Stimulated activated CD4-positive, alpha-beta T cell treated with anti-CD3 and anti-CD28 coated beads, TNF-alpha, amount 100 ng/mL, for 48 hours (primary cell): ENCODE results near the gene RASAL2.
"Not testable (repeated sequence)": the region's sequence is repeated elsewhere in the genome, so short reads cannot be mapped to it uniquely, and the experiment has no call there.

Experiments used
- DNase-seq, 3 donors: peaks; one replicate each; pipeline ENCODE4 v3.0.0-alpha.2; 2020; ENCODE audit warnings: low read depth in 3 of 3

The RASAL2 gene

GRCh38 chr1:178390280-178390679 lies 296.4 kb downstream of the RASAL2 start:
- not testable (repeated sequence) for DNase-seq

DNA sequence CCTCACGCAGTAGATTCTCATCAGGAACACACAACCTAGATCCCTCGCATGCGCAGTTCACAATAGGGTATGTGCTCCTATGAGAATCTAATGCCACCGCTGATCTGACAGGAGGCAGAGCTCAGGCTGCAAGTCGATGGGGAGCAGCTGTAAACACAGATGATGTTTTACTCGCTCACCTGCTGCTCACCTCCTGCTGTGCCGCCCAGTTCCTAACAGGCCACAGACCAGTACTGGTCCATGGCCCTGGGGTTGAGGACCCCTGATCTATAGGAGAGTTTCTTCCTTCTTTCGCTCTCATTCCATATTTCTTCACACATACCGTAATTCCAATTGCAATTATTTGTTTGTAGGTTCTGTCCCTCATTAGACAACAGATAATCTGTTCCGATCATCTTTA lies 299.5 kb downstream of the RASAL2 start:
- no peak for DNase-seq

GRCh38 chr1:178396789-178397188 lies 302.9 kb downstream of the RASAL2 start:
- DNase-seq: no peak

DNA sequence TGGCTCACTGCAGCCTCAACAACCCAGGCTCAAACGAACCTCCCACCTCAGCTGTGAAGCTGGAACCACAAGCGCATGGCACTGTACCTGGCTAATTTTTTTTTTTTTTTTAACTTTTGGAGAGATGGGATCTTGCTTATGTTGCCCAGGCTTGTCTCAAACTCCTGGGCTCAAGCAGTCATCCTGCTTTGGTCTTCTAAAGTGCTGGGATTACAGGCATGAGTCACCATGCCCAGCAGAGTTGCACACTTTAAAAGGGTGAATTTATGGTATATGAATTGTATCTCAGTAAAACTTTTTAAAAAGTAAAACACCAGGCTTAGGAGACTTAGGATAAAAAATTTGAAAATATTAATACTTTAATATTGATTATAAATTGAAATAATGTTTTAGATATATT lies 303.8 kb downstream of the RASAL2 start:
- no peak for DNase-seq

DNA sequence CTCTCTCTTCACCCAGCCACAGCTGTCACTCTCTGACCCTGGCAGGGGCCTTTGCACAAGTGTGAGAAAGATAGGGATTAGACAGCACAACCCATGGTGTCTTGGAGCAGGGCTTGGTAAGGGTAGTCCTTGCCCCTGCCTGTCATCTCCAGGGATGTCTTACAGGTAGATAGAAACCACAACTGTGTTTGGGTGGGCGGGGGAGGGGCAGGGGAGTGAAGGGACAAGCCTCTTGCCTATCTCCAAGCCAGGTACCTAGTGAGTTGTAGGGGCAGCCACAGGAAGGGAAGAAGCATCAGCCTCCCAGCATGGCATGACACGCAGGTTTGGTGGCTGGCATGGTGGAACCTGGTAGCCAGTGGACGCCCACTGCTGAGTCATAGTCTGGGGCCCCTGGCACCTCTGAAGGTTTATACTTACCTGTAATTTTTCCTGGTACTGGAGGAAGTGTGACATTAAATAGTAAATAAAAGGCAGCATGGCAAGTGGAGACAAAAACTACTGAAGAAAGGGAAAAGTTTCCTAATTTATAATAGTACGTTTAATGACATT lies 305.3 kb downstream of the RASAL2 start:
- DNase-seq: no peak

GRCh38 chr1:178405137-178405536 lies 311.2 kb downstream of the RASAL2 start:
- no peak for DNase-seq

GRCh38 chr1:178407215-178407614 lies 313.3 kb downstream of the RASAL2 start:
- no peak for DNase-seq

- DNase-seq: no peak
These were observed 313.8 kb downstream of the RASAL2 start for GRCh38 chr1:178407655-178408054.

DNA sequence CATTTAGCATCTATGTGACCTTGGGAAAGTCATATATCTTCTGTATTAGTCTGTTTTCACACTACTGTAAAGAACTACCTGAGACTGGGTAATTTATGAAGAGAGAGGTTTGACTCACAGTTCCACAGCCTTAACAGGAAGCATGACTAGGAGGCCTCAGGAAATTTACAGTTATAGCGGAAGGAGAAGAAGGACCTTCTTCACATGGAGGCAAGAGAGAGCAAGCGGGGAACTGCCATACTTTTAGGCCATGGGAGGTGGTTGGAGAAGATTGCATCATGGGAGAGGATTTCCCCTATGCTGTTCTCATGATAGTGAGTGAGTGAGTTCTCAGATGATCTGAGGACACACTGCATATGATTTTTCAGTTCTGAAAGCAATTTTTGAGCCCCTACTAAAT lies 315.0 kb downstream of the RASAL2 start:
- DNase-seq: no peak

GRCh38 chr1:178409541-178409940 lies 315.6 kb downstream of the RASAL2 start:
- no peak for DNase-seq

DNA sequence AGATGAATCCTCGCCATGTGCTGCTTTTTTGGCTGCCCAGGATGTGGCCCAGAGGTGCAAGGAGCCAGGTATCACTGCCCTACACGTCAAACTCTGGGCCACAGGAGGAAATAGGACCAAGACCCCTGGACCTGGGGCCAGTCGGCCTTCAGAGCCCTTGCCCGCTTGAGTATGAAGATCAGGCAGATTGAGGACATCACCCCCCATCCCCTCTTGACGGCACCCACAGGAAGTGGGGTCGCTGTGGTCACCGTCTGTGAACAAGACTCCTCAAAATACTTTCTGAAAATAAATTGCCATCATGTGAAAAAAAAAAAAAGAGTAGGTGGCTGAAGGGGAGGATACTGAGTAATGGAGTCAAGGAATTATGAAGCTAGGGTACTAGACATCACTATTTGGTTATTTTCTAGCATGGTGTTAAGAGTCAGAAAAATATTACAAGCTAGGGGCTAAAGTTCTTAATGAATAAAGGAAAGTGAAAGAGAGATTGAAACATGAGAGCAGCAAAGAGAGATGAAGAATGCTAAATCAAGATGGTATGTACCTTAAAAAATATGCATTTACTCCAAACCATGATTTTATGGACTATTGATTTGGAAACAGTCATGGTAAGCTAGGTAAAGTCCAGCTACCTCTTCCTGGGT lies 318.0 kb downstream of the RASAL2 start:
- DNase-seq: no peak

DNA sequence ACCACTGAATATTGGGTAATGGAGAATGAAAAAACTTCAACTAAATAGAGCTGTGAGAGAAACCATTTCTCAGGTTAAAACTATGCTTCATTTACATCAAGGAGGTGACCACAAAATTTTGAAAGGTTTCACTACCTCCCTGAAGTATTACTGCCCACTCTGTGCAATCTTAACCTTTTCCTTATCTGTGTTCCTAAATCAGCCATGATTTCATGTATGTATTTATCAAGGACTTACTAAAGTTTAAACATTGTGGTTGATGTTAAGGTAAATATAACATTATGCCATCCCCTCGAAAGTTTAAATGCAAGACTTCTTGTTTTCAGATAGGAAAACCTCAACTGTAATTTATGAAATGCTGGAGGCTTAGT lies 318.5 kb downstream of the RASAL2 start:
- no peak for DNase-seq

DNA sequence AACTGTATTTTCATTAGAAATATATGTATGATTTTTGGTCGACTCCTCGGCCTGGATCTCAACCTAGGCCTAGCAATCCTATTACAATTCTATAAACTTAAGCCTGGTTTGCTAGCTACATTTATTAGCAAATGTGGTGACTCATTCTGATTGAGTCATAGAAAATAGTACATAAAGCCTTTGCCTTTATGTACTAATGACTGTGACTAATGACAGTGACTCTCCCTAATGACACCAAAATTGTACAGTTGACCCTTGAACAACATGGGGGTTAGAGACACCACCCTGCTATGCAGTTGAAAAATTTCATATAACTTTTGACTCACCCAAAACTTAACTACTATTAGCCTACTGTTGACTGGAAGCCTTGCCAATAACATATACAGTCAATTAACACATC lies 324.0 kb downstream of the RASAL2 start:
- DNase-seq: no peak

DNA sequence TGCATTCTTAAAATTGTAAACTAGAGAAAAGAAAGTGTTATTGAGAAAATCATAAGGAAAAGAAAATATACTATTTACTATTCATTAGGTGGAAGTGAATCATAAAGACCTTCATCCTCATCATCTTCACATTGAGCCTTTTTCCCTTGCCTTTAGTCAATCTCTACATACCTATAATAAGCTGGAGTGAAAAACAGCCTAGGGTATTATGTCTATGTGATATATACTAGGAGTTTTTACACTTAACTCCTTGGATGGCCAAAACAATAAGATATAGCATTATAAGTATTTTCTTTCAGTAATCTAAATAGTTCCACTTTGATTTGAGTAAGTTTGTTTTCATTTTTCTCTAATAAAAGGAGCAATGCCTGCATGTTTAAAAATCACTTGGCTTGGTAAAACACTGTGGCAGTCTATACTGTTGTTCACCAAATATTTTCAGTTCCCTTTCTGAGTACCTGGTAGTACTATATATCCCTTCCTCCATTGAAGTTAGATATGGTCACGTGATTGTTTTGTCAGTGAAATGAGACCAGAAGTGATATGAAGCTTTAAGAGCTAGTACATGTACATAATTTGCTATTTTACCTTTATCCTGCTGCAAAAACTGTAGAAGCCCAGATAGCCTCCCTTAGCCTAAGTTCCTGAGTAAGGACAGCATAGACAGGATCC lies 324.5 kb downstream of the RASAL2 start:
- DNase-seq: no peak

DNA sequence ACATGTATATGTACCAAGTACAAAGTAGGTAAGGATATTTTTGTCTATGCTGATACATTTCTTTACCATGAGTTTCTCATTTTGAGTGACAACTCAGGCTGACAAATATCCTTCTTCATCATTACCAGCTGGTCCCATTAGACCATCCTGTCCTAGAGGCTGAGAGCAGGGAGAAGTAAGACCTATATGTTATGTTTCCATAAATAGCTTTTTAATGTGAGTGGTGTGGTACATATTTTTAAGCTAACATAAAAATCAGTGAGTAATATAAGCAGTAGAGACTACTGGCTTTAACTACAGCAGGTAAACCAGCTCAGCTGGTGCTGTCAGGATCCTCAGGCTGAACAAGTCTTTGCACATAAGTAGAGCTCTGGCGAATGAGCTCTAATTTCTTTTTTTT lies 340.5 kb downstream of the RASAL2 start:
- no peak for DNase-seq

- DNase-seq: no peak
These were observed 341.1 kb downstream of the RASAL2 start for GRCh38 chr1:178434899-178435435.

- DNase-seq: no peak
These were observed 343.0 kb downstream of the RASAL2 start for GRCh38 chr1:178436899-178437298.

DNA sequence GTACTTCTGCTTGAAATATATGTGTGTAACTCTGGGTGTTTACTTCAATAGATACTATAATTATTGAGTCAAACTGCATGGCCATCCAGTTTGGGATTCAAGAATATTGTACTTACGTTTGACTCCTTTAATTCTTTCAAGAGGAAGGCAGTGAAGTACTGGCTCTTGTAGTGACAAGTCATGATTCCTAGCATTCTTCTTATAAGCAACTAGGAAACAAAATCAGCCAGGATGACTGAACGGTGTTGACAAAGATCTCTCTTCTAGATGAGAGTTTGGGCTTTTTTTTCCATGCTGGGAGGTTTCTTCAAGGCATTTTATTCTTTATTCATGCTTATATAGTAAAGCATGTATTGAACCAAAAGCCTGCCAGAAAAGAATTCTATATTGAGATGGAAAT lies 344.5 kb downstream of the RASAL2 start:
- no peak for DNase-seq

DNA sequence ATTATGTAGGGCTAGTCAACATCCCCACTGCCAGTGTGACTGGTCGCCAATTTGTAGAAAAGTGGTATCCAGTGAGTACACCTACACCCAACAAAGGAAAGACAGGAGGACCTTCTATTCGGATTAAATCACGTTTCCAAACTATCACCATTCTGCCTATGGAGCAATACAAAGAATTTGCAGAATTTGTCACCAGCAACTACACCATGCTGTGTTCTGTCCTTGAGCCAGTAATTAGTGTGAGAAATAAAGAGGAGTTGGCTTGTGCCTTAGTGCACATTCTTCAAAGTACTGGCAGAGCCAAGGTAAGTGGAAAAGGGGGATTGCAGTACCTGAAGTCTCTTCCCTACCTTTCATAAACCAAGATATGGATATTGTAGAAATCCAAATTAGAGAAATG lies 349.0 kb downstream of the RASAL2 start:
- no peak for DNase-seq

DNA sequence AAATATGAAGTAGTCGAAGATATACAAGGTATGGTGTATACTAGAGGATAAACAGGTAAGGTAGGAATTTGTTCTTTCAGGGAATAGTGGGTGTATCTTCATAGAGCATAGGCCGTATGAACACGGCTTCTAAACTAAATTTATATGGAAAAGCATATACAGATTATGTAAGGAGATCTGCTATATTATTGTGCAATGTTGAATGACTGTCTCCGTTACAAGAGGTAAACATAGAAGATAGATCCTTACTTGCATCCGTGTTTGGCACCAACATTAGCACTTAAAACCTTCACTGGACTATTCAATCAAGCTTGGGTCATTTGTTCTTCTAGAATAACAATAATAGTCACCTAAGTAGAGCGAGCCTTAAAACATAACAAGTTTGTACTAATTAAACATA lies 357.0 kb downstream of the RASAL2 start:
- DNase-seq: no peak

DNA sequence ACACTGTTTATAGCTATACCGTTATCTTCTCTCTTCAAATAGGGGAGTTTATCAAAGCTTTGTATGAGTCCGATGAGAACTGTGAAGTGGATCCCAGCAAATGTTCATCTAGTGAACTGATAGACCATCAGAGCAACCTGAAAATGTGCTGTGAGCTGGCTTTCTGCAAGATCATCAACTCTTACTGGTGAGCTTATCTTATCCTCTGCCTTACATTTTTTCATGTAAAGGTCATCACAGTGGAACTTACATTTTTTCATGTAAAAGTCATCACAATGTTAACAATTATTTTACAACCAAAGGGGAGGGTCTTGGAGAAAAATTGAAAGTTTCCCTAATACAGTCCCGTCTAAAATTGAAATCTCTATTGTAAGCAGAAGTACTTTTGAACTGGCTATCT lies 357.6 kb downstream of the RASAL2 start:
- DNase-seq: no peak

GRCh38 chr1:178452013-178452412 lies 358.1 kb downstream of the RASAL2 start:
- DNase-seq: no peak

GRCh38 chr1:178456472-178456871 lies 362.6 kb downstream of the RASAL2 start:
- DNase-seq: no peak
